HepG2 (cell line): ENCODE data around the gene HS3ST2.

ENCODE experiments used
- TEAD2 ChIP-seq: sonication (generic); formaldehyde crosslinking; IDR thresholded peaks from 2 replicates; pipeline ENCODE4 v1.9.0; 2021; ENCODE audit warnings: missing genetic modification reagents
- USF2 ChIP-seq, 2 experiments: sonication (generic) in 1 of 2; formaldehyde crosslinking in 1 of 2; IDR thresholded peaks; 2 replicates each; pipeline versions ENCODE4 v1.5.1 to v1.6.1; 2011 to 2020; ENCODE audit warnings: borderline replicate concordance in 1 of 2, low read depth in 1 of 2, low read length in 1 of 2, mild to moderate bottlenecking in 1 of 2, missing genetic modification reagents in 1 of 2, moderate library complexity in 1 of 2
- ZNF230 ChIP-seq: sonication (generic); formaldehyde crosslinking; IDR thresholded peaks from 2 replicates; pipeline ENCODE4 v1.4.0; 2020; ENCODE audit warnings: mild to moderate bottlenecking, missing genetic modification reagents
- ZNF34 ChIP-seq: sonication (generic); formaldehyde crosslinking; IDR thresholded peaks from 2 replicates; pipeline ENCODE4 v1.4.0; 2020; ENCODE audit warnings: mild to moderate bottlenecking, missing genetic modification reagents, borderline replicate concordance
- ZNF558 ChIP-seq: sonication (generic); formaldehyde crosslinking; IDR thresholded peaks from 2 replicates; pipeline ENCODE4 v1.9.0; 2022; ENCODE audit warnings: mild to moderate bottlenecking, missing genetic modification reagents, borderline replicate concordance

- TF ChIP-seq ZNF34 (CRISPR knock-in tag) (no peak), ZNF558 (no peak), USF2 (IDR thresholded peaks at IDR 0.05; ENCODE audit: low read depth, low read length) (no peak), USF2 (CRISPR knock-in tag; IDR thresholded peaks at IDR 0.05; ENCODE audit: borderline replicate concordance) (no peak), TEAD2 (no peak), ZNF230 (CRISPR knock-in tag) (no peak)
Measured at GRCh38 chr16:22813948-22814710, at the start of gene HS3ST2.
